Measurements from ENCODE around the gene NKX1-1. TPM values are rescaled to one million over a fixed set of nuclear protein-coding genes. Genes with fewer than 3 reads are reported as not detected.

NKX1-1 gene
- total RNA-seq, 1 experiment from 2014 or later, result not detected

DNA sequence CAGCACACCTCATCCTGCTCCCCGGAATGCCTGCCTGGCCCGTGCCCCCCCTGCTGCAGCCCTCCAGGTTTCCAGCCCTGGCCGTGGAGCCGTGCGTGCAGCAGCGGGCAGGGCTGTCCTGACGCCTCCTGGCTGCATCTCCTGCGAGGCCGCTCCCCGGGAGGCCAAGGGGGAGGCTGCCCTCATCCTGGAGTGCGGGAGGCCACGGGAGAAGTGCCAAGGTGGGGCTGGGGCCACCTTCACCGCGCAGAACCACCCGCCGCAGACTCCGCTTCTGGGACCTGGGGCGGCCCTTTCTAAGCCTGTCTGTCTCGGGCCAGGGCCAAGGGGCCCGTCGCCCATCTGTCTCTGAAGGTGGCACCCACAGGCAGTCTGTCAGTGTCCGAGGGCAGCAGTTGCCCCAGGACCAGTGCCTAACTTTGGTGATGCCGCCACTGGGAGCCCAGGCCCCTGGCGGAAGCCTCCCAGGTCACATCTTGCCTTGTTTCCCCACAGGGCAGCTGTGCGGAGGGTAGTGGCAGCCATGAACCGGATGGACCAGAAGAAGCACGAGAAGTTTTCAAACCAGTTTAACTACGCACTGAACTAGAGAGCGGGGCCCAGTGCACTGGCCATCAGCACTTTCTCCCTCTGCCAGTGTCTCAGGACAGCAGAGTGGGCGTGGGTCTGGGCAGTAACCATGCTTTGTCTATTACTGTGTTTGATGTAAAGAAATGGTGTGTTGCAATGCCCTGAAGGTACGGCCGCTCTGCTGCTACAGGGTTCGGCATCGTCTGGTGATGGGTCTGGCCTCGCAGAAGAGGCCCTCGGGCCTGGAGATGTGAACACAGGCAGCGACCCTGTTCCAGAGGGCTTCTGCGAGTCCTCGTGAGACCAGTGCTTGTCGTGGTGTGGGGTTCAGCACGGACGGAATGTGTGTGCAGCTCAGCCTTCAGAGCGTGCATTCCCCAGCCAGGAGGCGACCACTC lies 20.6 kb downstream of the NKX1-1 start:
- no peak for DNase-seq (ENCODE audit: low read depth)

DNA sequence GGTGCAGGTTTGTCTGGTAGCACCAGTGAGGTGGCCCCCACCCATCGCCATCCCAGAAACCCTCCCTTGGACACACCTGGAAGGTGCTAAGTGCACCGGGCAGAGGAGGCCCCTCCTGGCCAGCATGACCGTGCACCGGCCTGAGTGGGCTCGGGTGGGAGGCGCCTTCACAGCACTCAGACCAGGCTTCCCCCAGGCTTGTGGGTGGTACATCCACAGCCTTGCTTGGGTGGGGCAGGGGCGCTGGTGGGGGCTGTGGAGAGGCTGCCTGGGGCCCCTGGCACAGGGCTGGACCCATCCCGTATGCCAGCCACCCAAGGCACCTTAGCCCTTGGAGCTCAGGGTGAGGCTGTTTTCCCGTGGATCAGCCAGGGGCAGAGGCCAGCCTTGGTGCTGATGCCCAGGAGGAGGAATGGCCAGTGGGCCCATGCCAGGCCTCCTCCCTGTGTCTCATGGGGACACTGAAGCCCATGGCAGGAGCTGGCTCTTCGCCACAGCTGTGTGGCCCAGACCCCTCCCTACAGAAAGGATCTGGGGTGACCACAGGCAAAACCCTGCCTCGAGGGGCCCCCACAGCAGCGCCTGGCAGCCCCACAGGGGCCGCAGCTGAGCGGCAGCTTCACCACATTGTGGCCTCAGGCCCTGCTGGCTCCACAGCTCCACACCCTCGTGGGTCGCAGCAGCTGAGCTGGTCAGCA lies 21.4 kb downstream of the NKX1-1 start:
- no peak for DNase-seq (ENCODE audit: low read depth)

DNA sequence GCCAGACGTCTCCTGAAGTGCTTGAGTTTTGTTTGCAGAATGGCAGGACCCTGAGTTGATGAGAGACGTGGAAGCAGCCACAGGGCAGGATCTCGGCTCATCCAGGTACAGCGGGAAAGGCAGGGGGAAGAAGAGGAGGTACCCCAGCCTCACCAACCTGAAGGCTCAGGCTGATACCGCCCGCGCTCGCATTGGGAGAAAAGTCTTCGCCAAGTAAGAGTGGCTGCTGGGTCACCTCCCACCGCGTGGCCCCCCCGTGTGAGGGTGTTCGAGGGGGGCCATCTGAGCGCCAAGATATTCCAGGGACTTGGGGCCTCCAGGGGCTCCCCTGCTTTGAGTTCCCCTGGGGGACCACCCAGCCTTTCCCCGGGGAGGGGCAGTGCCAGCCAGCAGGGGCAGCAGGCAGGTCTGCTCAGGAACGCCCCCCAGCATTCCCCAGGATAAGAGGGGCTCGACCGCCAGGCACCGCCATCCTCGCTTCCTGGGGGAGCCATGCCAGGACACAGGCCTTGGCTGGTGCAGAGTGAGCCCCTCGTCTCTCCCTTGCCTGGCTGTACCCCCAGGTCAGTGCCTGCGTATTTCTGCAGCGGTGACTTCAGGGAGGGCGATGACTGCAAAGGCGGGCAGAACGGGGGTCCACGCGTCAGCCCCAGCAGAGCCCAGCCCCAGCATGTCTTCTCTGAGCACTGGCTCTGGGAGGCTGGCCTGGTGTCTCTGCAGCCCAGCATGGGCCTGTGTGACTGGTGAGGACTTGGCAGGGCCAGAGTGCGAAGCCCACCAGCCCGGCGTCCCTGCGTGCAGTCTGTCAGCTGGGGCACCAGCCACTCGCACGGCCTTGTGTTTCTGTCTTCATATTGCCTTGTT lies 22.3 kb downstream of the NKX1-1 start:
- no peak for DNase-seq (ENCODE audit: low read depth)

DNA sequence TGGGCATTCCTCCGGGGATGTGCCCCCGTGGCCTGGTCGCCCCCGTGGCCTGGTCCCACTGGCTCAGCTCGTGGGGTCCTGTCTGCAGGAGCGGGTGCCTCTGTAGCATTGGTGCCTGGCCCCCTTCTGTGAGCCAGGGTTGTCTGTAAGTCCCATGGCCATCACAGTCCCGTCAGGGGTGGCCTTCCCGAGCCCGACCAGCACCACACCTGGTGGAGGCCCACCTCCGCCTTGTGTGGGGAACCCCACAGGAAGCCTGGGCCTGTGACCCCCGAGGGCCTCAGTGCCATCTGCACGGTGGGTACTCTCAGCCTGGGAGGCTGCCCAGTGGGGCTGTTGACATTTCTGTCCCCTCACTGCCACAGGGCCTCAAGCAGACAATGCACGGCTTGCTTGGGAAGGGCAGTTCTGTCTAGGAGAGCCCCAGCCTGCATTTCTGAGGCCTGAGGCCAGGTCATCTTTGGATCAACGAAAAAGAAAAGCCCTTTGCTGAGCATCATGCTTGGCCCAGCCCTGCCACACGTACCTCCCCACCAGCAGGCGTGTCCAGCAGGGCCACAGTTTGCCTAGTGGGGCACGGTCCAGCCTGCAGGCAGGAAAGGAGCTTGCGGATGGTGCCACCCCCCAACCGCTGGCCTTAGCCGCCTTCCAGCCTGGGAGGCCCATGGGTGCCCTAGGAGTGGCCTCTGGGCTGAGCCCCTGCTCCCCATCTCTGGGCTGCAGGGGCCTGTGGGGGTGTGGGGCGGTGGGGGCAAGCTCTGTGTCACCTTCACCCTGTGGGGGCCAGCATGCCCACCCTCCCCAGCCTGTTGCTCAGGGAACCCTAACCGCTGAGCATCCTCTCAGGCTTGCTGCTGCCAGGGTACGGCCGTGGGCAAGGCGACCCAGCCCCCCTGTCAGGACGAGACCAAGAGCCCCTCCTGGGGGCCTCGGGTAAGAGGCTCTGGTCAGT lies 23.2 kb downstream of the NKX1-1 start:
- no peak for DNase-seq (ENCODE audit: low read depth)

DNA sequence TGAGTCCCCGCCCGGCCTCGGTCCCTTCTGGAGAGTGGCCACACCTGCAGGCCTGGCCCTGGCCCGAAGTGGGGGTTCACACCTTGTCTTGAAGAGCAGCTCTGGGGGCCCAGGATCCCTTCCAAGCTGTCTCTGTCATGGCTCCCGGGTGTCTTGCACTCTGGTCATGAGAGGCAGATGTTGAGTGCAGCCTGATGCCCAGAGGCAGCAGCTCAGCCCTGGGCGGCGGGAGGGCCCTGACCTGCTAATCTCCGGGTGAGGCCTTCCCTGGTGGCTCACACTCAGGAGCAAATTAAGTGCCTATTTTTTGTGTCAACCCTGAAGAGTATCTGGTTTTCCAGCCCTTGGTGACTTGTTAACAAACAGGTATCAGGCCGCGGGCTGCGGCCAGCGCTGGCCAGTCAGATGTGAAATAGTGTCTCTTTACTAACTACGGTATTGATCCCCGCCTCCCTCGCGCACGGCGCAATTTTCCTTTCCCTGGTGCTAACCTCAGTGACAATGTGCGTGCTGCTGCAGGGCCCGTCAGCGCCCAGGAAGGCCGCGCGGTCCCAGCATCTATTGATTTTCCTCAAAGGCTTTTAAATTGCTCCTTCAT lies 24.2 kb downstream of the NKX1-1 start:
- DNase-seq (ENCODE audit: low read depth), result no peak

DNA sequence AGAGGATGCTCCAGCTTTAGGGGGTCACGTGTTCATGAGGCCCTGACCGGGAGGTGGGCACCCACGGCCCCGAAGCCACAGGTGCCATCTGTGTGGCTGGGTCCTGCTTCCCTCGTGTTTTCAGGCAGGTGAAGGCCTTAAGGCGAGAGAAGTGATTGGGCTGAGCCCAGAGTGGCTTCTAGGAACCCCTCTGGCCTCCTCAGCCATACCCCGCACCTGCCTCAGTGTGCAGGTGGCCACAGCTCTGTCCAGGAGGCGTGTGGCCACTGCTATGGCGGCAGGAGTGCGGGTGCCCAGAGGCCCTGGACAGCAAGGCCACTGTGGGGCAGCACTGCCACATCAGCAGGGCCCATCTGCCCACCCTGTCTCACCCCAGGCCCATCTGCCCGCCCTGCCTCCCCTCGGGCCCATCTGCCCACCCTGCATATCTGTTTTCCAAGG lies 25.0 kb downstream of the NKX1-1 start:
- DNase-seq (ENCODE audit: low read depth), result no peak

DNA sequence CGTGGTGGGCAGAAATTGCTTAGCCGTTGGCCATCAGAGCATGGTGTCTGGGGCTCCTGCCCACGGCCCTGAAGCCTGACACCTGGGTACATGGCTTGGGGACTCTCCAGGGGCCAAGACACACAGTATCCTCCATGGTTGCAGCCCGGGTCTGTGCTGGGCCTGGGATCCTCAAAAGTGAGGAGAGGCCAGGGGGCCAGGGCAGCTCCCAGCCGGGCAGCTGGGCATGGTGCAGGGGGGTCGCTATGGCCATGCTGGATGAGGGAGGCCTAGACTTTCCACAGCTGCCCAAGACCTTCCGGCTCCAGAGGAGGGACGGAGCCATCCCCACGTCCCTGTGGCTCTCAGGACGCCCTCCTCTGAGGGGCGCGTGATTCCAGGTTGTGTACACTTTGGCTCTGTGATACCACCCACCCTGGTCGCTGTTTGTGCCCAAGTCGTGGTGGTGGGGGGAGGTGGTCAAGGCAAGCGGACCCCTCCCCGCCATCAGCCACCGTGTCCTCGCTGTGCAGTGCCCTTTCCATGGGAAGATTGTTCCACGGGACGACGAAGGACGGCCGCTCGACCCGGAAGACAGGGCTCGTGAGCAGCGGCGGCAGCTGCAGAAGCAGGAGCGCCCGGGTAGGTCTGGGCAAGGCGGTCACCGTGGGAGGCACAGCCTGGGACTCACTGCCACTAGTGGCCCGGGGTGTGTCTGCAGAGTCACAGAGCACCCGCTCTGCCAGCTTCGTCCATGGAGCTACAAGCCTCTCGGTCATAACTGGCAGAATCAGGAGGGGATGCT lies 25.7 kb downstream of the NKX1-1 start:
- no peak for DNase-seq (ENCODE audit: low read depth)

DNA sequence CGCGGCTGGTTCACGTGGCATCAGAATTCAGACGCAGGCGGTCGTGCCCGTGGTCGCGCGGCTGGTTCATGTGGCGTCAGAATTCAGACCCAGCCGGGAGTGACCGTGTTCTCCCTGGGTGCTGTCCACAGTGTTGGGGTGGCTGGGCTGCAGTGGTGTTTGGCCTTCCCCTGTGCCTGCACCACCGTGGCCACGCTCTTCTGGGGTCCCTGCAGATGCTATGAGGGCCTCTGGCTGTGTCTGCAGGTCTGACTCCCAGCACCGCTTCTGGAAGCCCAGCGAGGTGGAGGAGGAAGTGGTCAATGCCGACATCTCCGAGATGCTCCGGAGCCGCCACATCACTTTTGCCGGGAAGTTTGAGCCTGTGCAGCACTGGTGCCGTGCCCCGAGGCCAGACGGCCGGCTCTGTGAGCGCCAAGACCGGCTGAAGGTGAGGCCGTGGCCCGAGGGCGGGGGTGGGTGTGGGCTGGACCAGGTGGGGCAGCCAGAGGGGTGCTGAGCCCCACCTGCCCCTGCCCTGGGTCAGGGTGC lies 26.4 kb downstream of the NKX1-1 start:
- no peak for DNase-seq (ENCODE audit: low read depth)

DNA sequence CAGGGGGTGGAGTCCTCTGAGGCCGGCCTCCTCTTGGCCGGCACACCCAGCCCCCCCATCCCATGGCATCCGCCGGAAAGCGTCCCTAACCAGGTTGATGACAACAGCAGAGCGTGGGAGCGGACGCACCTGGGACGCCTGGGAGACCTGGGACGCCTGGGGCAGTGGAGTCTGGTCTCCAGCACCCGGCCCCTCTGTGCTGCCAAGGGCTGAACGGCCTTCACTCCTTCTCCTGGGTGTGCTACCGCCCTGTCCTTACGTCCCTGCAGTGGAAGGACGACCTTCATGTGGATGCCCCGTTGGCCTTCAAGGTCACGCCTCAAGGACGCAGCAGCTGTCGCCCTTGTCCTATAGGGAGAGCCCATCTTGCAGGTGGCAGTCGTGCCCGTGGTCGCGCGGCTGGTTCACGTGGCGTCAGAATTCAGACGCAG lies 26.9 kb downstream of the NKX1-1 start:
- DNase-seq (ENCODE audit: low read depth), result no peak

DNA sequence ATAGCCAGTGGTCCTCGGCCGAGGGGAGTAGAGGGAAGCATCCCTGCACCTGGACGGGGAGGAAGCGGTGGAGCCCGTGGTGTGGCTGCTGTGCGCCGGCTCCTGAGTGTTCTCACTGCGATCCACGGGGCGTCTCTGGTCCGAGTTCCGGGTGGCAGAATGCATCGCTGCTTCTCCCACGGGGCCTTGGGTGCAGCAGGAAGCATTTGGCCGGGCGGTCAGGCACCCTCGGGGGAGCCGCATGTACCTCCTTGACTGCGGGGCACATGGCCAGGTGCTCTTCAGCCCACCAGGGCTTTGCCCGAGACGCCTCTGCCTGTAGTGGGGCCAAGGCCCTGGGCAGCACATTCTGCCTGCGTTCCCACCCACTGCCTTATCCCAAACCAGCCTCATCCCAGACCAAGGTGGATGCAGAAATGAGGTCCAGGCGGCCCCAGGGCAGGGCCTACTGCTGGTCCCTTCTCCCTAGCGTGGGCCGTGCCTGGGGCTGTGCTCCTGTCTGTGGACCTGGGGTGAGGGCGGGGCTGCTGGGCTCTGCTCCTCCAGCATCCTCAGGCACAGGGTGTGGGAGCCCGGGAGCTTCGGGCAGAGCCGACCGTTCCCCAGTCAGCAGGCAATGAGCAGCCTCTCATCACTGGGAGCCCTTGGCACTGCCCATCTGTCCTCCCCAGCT lies 27.5 kb downstream of the NKX1-1 start:
- DNase-seq (ENCODE audit: low read depth), result no peak

DNA sequence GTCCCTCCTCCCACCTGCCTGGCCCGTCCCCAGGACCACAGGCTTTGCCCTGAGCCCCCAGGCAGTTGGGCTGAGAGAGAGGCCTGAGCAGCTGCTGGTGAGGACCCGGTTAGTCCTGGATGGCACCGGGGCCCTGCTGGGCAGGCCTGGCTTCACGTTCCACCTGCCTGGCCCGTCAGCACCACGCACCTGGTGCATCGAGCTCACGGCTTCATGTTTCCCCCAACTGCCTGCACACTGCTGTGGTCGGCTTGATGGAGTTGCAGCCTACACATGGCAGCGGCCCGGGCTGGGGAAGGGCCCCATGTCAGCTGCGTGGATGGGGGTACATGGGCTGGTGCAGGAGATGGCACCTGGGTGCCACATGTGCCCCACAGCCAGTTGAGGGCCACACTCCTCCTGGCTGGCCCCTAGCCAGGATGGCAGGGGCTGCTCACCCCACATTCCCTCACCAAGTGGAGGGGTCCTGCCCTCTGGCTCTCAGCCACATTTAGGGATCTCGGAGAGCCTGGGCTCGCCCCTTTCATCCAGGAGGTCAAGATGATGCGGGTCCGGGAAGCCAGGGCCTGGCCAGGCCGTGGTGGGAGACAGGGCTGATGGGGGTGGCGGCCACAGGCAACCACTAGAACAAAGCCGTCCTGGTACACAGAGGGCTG lies 28.5 kb downstream of the NKX1-1 start:
- no peak for DNase-seq (ENCODE audit: low read depth)

DNA sequence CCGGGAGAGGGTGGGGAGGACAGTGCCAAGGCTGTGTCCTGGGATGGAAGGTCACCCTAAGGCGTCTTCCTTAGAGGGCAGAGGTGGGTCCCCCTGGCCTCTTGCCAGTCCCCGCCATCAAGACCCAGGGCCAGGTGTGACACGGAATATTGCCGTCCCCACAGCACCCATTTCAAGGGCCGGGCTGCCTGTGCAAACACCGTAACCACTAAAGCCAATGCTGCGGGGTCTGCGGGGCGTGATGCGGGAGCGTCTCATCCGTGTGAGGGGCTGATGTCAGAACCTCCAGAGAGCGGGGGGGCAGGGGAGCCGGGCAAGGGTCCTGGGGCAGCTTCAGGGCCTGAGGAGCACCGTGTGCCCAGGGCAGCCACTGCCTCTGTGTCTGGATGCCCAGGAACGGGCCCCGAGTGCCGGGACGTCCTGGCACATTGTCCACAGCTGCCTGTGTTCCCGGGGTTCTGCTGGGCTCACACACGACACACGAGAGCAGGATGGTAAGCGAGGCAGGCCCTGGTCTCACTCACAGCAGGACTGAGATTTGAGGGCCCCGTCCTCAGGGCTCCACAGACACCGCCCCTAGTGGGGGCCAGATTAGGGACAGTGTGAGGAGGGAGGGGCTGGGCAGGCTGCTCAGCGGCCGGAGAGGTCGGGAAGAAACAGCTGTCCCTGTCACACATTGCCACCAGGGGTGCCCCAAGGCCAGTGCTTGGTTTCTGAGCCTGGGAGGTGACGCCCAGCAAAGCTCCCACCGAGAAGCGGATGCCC lies 29.2 kb downstream of the NKX1-1 start:
- no peak for DNase-seq (ENCODE audit: low read depth)

DNA sequence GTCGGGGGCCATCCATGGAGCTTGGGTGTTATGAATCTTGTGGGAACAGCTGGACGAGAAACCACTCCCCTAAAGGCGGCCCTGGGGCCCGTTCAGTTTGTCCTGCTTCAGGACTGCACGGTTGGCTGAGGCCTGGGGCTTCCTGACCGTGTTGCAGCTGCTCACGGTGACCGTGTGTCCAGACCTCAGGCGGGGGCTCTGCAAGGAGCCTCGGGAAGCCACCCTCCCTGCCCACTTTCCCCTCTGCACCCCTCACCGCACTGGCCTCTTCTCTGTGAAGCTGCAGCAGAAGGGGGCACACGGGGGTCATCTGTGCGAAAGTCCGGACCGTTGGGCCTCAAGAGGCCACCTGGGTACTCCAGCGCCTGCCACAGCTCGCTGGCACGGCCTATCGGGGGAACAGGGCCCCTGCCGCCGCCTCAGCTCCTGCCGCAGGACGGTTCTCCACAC lies 29.8 kb downstream of the NKX1-1 start:
- DNase-seq (ENCODE audit: low read depth), result no peak

DNA sequence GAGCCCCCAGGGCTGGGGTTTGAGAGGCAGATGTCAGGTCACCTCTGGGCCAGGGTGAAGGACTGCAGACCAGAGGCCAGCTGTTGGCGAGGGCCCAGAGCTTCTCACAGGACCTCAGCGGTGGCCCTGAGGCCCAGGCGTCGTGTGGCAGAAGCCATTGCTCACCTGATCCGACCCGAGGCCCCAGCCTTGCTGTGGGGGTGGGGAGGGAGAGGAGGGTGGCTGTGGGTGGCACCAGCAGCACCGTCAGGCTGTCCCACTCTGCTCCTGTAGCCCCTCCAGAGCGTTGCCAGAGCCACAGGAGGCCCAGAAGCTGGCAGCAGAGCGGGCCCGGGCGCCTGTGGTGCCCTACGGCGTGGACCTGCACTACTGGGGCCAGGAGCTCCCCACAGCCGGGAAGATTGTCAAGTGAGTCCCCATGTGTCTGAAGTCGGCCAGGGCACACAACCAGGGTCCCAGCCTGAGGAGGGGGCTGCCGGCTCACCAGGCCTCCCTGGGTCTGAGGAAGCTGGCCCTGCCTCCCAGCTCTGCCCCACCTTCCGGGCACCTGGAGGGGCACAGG lies 30.4 kb downstream of the NKX1-1 start:
- DNase-seq (ENCODE audit: low read depth), result no peak

DNA sequence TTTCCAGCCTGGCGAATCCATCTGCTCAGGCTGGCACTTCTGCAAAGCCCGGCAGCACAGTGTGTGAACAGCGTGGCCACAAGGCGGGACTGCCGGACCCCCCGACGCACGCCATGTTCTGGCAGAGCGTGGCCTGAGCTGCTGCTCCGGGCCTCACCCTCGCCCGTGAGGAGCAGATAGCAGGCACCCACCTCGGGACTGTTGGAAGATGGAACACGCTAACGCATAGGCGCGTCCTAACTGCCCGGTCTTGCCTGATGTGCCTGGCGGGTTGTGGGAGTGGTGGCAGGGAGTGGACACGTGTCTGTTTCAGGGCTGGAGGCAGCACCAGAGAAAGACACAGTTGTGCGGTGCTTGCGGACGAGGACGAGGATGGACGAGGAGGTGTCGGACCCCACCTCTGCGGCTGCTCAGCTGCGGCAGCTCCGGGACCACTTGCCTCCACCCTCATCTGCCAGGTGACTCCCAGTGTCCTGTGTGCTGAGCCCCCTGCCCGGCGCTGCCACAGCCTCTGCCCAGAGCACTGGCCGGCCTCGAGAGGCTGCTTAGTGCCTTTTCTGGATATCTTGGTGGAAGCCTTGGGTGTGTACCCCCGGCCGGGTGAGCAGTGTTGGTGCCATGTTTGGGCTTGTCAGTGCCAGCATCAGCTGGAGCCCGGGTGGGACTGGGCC lies 31.1 kb downstream of the NKX1-1 start:
- DNase-seq (ENCODE audit: low read depth), result no peak

DNA sequence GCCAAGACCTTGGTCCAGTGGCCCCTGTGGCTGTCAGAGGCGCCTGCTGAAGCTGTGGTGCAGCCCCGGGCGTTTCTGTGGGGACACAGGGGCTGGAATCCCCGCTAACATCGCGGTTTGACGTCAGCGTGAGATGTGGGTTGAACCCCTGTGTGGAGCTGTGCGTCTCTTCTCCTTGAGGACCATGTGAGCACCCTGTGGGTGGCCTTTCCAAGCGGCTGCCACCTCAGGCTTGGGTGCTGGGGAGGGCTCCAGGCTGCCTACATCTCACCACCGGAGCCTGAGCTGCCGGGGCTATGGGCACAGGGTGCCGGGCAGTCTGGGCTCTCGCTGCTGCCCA lies 31.6 kb downstream of the NKX1-1 start:
- DNase-seq (ENCODE audit: low read depth), result no peak

Data from RPMI7951 (cell line).